ENCODE results near the gene TRPM1. TPM values are rescaled to one million over a fixed set of nuclear protein-coding genes. Genes with fewer than 3 reads are reported as not detected.

Gene TRPM1
- total RNA-seq, 2 donors from 2014 or later = 5.5 TPM; not detected in 1

GRCh38 chr15:31012455-31012854 is 89.1 kb downstream of the TRPM1 start:
- no peak for DNase-seq (ENCODE audit: low spot score)
- H3K9me3 ChIP-seq = no peaks in the 10 kb centered on the region
- no peaks in the 10 kb centered on the region for H3K36me3 ChIP-seq
- no peaks in the 10 kb centered on the region for H3K4me1 ChIP-seq (replicated peaks)
- no peaks in the 10 kb centered on the region for H3K27me3 ChIP-seq (replicated peaks; ENCODE audit: insufficient read depth)
- intact Hi-C loops (cut with DNase I) = no loop called here
- 96% methylated on average over 2 of the region's 2 CpGs for WGBS
- TF ChIP-seq POLR2AphosphoS5 (IDR thresholded peaks at IDR 0.05) (no peak), POLR2A (IDR thresholded peaks at IDR 0.05) (no peak), CTCF (IDR thresholded peaks at IDR 0.05) (no peak)
- H3K4me3 ChIP-seq = no peak overlapping the region
- no peak overlapping the region for H3K27ac ChIP-seq

- H3K27me3 ChIP-seq (replicated peaks; ENCODE audit: insufficient read depth) = no peaks in the 10 kb centered on the region
- TF ChIP-seq POLR2AphosphoS5 (IDR thresholded peaks at IDR 0.05) (no peak), POLR2A (IDR thresholded peaks at IDR 0.05) (no peak), CTCF (IDR thresholded peaks at IDR 0.05) (no peak)
- no peaks in the 10 kb centered on the region for H3K9me3 ChIP-seq
- intact Hi-C loops (cut with DNase I) = no loop called here
- no peak overlapping the region for H3K4me3 ChIP-seq
- 84% methylated on average over 1 of the region's 1 CpG for WGBS
- no peaks in the 10 kb centered on the region for H3K36me3 ChIP-seq
- no peak overlapping the region for H3K27ac ChIP-seq
- no peaks in the 10 kb centered on the region for H3K4me1 ChIP-seq (replicated peaks)
- no peak for DNase-seq (ENCODE audit: low spot score)
Observed at GRCh38 chr15:31010036-31010435, 91.5 kb downstream of the TRPM1 start.

GRCh38 chr15:31005660-31006059 is 95.9 kb downstream of the TRPM1 start:
- intact Hi-C loops (cut with DNase I) = no loop called here
- TF ChIP-seq POLR2A (IDR thresholded peaks at IDR 0.05) (no peak), POLR2AphosphoS5 (IDR thresholded peaks at IDR 0.05) (no peak), CTCF (IDR thresholded peaks at IDR 0.05) (no peak)
- no peak overlapping the region for H3K4me3 ChIP-seq
- no peaks in the 10 kb centered on the region for H3K9me3 ChIP-seq
- no peak for DNase-seq (ENCODE audit: low spot score)
- 51% methylated on average over 2 of the region's 2 CpGs for WGBS
- no peaks in the 10 kb centered on the region for H3K36me3 ChIP-seq
- no peaks in the 10 kb centered on the region for H3K27me3 ChIP-seq (replicated peaks; ENCODE audit: insufficient read depth)
- H3K4me1 ChIP-seq (replicated peaks) = no peaks in the 10 kb centered on the region
- H3K27ac ChIP-seq = no peak overlapping the region

GRCh38 chr15:31004220-31004733 is 97.2 kb downstream of the TRPM1 start:
- no peak for TF ChIP-seq POLR2AphosphoS5 (IDR thresholded peaks at IDR 0.05)
- TF ChIP-seq POLR2A (IDR thresholded peaks at IDR 0.05) = no peak
- no peak for TF ChIP-seq CTCF (IDR thresholded peaks at IDR 0.05)
- 44% methylated on average over 5 of the region's 5 CpGs for WGBS
- no peak for DNase-seq (ENCODE audit: low spot score)
- intact Hi-C loops (cut with DNase I) = no loop called here
- H3K4me3 ChIP-seq = no peak overlapping the region
- no peaks in the 10 kb centered on the region for H3K27me3 ChIP-seq (replicated peaks; ENCODE audit: insufficient read depth)
- H3K27ac ChIP-seq = no peak overlapping the region
- no peaks in the 10 kb centered on the region for H3K4me1 ChIP-seq (replicated peaks)
- H3K9me3 ChIP-seq = no peaks in the 10 kb centered on the region
- no peaks in the 10 kb centered on the region for H3K36me3 ChIP-seq

- intact Hi-C loops (cut with DNase I) = no loop called here
- H3K4me1 ChIP-seq (replicated peaks) = no peaks in the 10 kb centered on the region
- no peaks in the 10 kb centered on the region for H3K9me3 ChIP-seq
- no peaks in the 10 kb centered on the region for H3K36me3 ChIP-seq
- 86% methylated on average over 3 of the region's 3 CpGs for WGBS
- H3K4me3 ChIP-seq = no peak overlapping the region
- no peak overlapping the region for H3K27ac ChIP-seq
- H3K27me3 ChIP-seq (replicated peaks; ENCODE audit: insufficient read depth) = no peaks in the 10 kb centered on the region
- no peak for DNase-seq (ENCODE audit: low spot score)
- no peak for TF ChIP-seq POLR2AphosphoS5 (IDR thresholded peaks at IDR 0.05)
- TF ChIP-seq POLR2A (IDR thresholded peaks at IDR 0.05) = no peak
- no peak for TF ChIP-seq CTCF (IDR thresholded peaks at IDR 0.05)
Observed at GRCh38 chr15:31001702-31002101, 99.8 kb downstream of the TRPM1 start.
